K562 (cell line): Measurements from ENCODE around the gene IL15RA.

ENCODE experiments used
- BRCA1 ChIP-seq, 2 experiments: fragments of 450-650 bp in 1 of 2; sonication (generic) in 1 of 2; formaldehyde crosslinking in 1 of 2; IDR thresholded peaks; 2 replicates each; pipeline versions ENCODE4 v1.5.0 to v1.6.1; 2017 to 2020; ENCODE audit warnings: mild to moderate bottlenecking in 1 of 2, missing genetic modification reagents in 1 of 2
- FOXA3 ChIP-seq, 2 experiments: fragments of 450-650 bp in 1 of 2; sonication (generic) in 1 of 2; formaldehyde crosslinking; IDR thresholded peaks in 1 of 2; conservative IDR thresholded peaks in 1 of 2; 2 replicates each; pipeline versions ENCODE4 v1.4.0 to v1.8.0; 2020 to 2022; ENCODE audit warnings: mild to moderate bottlenecking in 2 of 2, missing genetic modification reagents in 1 of 2
- HCFC1 ChIP-seq: IDR thresholded peaks from 2 replicates; pipeline ENCODE4 v1.6.1; 2012; ENCODE audit warnings: low read depth, low read length, improper control_type of control experiment
- POLR2A ChIP-seq: fragments of 450-650 bp; conservative IDR thresholded peaks from 2 replicates; pipeline ENCODE4 v1.6.1; 2016
- TRIM28 ChIP-seq: fragments of 450-650 bp; IDR thresholded peaks from 2 replicates; pipeline ENCODE4 v1.6.1; 2017
- ZNF143 ChIP-seq: sonication (generic); formaldehyde crosslinking; IDR thresholded peaks from 2 replicates; pipeline ENCODE4 v1.9.0; 2022; ENCODE audit warnings: mild to moderate bottlenecking, missing genetic modification reagents
- TF ChIP-seq, protein P1 (sequence below): fragments of 450-650 bp; IDR thresholded peaks from 2 replicates; pipeline ENCODE4 v1.6.1; 2016; ENCODE audit warnings: missing biosample characterization, missing genetic modification characterization
- TF ChIP-seq, protein P2 (sequence below): fragments of 200-800 bp; sonication (Bioruptor generic); IDR thresholded peaks from 2 replicates; pipeline ENCODE4 v1.6.1; 2017; ENCODE audit warnings: missing genetic modification characterization, missing compliant biosample characterization
- TF ChIP-seq, protein P3 (sequence below): fragments of 450-650 bp; IDR thresholded peaks from 2 replicates; pipeline ENCODE4 v1.6.1; 2017; ENCODE audit warnings: antibody characterized with exemption, mild to moderate bottlenecking

DNA sequence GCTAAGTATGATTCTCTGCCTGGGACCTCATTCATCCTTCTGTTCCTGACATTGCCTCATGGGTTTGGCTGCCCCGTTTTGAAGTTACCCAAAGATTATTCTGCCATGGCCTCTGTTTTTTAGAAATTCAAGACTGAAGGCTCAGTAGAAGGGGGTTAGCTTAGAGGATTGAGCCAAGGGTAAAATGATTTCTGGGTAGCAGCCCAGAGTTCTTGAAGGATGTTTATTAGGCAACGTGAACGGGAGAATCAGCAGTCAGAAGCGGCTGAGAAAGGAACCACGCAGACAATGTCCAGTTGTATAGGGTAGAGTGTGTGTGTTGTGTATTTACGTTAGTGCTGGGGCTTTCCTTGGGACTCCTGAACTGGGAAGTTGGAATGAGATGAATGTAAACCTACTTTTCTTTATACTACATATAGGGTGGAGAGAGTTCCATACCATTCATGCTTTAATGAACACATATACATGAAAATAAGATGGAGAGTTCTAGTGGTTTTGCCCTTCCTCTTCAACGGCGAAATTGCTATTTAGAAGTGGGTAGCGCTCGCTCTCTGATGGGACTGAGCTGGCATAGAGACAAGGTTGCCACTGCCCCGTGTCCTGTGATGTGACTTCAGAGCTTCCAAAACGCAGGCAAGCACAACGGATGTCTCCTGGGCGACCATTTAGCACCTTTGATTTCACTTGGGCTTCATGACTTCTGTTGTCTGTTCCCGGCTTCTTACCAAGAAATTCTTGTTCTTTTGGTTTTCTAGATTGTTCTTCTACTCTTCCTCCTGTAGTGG, 35.0 kb upstream of the IL15RA start:
- TF ChIP-seq, protein P1, sequence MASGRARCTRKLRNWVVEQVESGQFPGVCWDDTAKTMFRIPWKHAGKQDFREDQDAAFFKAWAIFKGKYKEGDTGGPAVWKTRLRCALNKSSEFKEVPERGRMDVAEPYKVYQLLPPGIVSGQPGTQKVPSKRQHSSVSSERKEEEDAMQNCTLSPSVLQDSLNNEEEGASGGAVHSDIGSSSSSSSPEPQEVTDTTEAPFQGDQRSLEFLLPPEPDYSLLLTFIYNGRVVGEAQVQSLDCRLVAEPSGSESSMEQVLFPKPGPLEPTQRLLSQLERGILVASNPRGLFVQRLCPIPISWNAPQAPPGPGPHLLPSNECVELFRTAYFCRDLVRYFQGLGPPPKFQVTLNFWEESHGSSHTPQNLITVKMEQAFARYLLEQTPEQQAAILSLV, result no peak
- no peak for TF ChIP-seq ZNF143 (CRISPR knock-in tag)
- TF ChIP-seq, protein P2, sequence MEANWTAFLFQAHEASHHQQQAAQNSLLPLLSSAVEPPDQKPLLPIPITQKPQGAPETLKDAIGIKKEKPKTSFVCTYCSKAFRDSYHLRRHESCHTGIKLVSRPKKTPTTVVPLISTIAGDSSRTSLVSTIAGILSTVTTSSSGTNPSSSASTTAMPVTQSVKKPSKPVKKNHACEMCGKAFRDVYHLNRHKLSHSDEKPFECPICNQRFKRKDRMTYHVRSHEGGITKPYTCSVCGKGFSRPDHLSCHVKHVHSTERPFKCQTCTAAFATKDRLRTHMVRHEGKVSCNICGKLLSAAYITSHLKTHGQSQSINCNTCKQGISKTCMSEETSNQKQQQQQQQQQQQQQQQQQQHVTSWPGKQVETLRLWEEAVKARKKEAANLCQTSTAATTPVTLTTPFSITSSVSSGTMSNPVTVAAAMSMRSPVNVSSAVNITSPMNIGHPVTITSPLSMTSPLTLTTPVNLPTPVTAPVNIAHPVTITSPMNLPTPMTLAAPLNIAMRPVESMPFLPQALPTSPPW (CRISPR knock-in tag), result no peak
- TF ChIP-seq POLR2A, result no peak
- TF ChIP-seq, protein P3, sequence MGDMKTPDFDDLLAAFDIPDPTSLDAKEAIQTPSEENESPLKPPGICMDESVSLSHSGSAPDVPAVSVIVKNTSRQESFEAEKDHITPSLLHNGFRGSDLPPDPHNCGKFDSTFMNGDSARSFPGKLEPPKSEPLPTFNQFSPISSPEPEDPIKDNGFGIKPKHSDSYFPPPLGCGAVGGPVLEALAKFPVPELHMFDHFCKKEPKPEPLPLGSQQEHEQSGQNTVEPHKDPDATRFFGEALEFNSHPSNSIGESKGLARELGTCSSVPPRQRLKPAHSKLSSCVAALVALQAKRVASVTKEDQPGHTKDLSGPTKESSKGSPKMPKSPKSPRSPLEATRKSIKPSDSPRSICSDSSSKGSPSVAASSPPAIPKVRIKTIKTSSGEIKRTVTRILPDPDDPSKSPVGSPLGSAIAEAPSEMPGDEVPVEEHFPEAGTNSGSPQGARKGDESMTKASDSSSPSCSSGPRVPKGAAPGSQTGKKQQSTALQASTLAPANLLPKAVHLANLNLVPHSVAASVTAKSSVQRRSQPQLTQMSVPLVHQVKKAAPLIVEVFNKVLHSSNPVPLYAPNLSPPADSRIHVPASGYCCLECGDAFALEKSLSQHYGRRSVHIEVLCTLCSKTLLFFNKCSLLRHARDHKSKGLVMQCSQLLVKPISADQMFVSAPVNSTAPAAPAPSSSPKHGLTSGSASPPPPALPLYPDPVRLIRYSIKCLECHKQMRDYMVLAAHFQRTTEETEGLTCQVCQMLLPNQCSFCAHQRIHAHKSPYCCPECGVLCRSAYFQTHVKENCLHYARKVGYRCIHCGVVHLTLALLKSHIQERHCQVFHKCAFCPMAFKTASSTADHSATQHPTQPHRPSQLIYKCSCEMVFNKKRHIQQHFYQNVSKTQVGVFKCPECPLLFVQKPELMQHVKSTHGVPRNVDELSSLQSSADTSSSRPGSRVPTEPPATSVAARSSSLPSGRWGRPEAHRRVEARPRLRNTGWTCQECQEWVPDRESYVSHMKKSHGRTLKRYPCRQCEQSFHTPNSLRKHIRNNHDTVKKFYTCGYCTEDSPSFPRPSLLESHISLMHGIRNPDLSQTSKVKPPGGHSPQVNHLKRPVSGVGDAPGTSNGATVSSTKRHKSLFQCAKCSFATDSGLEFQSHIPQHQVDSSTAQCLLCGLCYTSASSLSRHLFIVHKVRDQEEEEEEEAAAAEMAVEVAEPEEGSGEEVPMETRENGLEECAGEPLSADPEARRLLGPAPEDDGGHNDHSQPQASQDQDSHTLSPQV, result no peak
- no peak for TF ChIP-seq BRCA1 (IDR thresholded peaks at IDR 0.05)
- TF ChIP-seq BRCA1 (CRISPR knock-in tag; IDR thresholded peaks at IDR 0.05), result no peak
- TF ChIP-seq HCFC1, result no peak
- TF ChIP-seq FOXA3 (CRISPR knock-in tag; conservative IDR thresholded peaks at IDR 0.05 in 1 of 2, IDR thresholded peaks at IDR 0.05 in 1 of 2), result no peak
- TF ChIP-seq TRIM28, result no peak
